Measurements from ENCODE around the gene CERS3.

CERS3 gene

DNA sequence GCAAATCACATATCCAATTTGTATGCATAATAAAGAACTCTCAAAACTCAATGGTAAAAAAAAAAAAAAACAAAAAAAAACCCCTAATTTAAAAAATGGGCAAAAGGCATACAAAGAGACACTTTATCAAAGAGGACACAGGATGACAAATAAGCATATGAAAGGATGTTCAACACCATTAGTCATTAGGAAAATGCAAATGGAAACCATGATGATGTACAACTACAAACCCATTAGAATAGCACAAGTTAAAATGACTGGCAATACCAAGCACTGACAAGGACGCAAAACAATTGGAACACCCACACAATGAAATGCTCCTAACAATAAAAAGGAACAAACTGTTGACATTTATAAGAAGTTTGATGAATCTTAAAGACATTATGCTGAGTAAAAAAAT is 123.6 kb downstream of the CERS3 start:
- H3K4me3 ChIP-seq (ENCODE audit: low read depth, low read length) = no peak overlapping the region
- no peak for DNase-seq (ENCODE audit: low read depth)

DNA sequence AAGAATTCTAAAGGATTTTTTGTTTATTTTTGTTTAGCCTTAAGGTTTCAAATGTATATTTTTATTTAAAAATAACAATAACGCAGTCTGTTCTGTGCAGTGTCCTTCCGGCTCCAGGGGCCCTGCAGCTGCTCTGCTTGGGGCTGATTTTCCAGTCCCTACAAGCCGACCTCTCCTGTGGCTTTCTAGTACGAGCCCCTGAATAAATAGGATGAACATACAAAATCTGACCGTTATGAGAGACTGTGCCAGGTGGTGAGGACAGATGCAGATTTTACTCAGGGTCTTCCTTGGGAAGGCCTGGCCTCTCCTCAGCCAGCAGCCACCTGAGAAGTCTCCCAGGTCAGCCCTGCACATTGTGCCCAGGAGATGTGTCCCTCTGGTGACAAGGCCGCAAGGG is 127.8 kb downstream of the CERS3 start:
- no peak overlapping the region for H3K4me3 ChIP-seq (ENCODE audit: low read depth, low read length)
- DNase-seq (ENCODE audit: low read depth) = no peak

DNA sequence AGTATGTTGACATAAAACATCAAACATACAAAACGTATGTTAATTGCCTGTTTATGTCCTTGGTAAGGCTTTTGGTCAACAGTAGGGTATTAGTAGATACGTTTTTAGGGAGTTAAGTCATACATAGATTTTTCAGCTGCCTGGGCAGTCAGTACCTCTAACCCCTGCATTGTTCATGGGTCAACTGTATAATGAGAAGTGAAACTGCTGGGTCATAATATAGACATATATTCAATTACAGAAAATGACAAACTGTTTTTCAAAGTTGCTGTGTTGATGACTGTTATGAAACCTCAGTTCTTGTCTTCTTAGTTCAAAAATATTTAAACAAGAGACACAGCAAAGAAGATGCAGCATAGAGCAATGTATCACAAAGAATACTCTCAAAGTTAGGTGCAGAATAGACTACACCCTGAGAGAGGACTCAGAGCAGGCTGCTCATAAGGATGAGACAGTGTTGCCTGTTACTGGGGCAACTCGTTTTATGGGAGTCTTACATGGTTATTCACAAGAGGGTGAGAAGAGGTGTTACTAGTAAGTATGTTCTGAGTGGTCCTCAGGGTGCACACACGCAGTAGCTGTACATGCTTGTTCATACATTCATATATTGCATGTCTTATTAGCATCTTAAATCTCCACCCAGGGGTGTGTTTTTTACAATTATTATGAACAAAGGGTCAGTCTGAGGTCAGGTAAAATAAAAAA is 133.9 kb downstream of the CERS3 start:
- no peak for DNase-seq (ENCODE audit: low read depth)
- H3K4me3 ChIP-seq (ENCODE audit: low read depth, low read length) = no peak overlapping the region

DNA sequence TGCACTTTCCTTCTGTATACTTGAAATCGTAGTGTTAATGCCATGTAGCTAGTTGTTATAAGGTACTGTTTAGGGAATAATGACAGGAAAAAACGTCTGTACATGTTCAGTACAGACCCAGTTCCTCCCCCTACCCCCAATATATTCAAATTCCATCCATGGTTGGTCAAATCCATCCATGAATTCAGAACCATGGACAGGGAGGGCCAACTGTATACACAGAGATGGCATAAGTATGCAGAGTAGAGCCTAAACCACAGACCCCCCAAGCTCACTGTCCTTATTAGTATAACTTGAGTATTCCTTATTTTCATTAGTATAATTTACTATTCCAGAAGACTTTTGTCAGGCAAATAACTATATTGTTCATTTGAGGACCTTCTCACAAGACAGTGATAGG is 135.7 kb downstream of the CERS3 start:
- no peak overlapping the region for H3K4me3 ChIP-seq (ENCODE audit: low read depth, low read length)
- no peak for DNase-seq (ENCODE audit: low read depth)

DNA sequence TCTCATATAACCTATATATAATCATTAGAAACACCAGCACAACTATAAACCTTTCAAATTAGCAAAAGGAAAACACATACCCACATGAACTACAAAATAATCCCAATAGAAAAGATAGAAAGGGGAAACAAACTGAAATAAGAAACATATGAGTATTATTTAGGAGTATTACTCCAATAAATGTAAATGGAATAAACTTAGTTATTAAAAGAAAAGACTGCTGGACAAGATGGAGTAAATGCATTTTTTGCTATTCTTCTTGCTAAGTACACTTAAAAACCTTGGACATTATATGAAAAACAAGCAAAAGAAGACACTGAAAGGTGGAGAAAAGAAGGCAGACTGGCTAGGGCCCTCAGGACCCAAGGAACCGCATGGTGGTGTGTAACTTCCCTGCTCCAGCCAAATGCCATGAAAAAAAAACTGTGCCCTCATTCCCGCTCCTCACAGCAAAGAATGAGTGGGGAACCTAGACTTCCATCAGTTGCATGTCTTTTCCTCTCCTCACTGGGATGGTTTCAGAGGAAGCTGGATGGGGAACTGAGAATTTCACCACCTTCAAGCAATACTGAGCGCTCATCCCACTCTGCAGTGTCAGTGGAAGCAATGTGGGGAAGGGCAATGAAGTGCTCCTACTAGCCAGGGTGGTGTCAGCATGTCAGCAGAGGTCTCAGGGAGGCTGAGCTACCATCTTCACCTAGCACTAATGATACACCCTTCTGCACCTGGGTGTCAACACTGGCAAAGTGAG is 143.3 kb downstream of the CERS3 start:
- DNase-seq (ENCODE audit: low read depth) = no peak
- H3K4me3 ChIP-seq (ENCODE audit: low read depth, low read length) = no peak overlapping the region

GRCh38 chr15:100384108-100384410 is 144.7 kb downstream of the CERS3 start:
- no peak for DNase-seq (ENCODE audit: low read depth)

GRCh38 chr15:100383302-100384107 is 145.2 kb downstream of the CERS3 start:
- no peak for DNase-seq (ENCODE audit: low read depth)
- H3K4me3 ChIP-seq (ENCODE audit: low read depth, low read length) = no peak overlapping the region

More at GRCh38 chr15:100384108-100384410, 144.7 kb downstream of the CERS3 start:
- H3K4me3 ChIP-seq (ENCODE audit: low read depth, low read length) = no peak overlapping the region

DNA sequence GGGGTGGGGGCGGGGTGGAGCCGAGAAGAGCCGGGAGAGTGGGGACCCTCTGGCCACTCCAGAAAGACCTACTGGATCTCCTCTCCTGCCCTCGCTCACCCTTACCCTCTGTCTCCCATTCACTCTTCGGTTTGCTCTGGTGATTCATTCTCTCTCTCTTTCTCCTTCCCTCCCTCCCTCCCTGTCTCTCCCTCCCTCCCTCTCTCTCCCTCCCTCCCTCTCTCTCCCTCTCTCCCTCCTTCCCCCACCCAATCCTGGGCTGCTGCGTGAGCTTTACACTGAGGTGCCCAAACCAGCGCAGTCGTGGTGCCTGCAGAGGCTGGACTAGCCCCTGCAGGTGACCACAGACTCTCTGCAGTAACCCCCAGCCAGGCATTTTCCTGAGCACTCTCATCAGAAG is 154.8 kb downstream of the CERS3 start:
- H3K4me3 ChIP-seq (ENCODE audit: low read depth, low read length) = no peak overlapping the region
- no peak for DNase-seq (ENCODE audit: low read depth)

DNA sequence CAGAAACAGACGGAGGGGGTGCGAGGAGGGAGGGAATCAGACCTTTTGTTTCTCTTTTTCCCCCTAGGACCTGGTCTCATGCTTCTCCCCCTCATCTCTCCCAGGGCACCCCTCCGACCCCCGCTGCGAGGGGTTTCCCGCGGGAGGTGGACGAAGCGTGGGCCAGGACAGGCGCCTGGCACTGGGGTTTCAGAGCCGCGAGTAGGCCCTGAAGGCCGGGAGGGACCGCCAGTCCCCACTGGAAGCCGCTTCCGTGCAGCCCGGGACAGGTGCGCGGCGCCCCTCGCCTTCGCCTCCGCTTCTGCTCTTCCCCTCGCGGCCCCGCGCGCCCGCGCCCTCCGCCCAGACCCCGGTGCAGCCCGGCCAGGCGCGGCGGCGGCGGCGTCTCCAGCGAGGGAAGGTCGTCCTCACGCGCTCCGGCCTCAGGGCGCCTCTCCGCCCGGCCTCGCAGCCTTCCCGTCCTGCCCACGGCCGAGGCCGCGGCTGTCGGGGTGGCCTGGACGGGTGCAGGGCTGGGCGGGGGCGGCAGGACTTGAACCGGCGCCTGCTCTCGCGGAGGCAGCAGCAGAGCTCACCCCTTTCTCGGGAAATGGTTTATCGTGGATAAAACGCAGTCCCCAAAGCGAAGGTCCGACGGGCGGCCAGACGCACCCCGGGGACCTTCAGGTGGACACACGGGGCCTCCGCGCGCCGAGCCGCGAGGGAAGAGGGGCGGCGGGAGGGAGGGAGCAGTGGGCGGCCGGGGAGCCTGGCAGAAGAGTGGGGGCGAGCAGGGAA is 155.4 kb downstream of the CERS3 start:
- DNase-seq (ENCODE audit: low read depth) = no peak

DNA sequence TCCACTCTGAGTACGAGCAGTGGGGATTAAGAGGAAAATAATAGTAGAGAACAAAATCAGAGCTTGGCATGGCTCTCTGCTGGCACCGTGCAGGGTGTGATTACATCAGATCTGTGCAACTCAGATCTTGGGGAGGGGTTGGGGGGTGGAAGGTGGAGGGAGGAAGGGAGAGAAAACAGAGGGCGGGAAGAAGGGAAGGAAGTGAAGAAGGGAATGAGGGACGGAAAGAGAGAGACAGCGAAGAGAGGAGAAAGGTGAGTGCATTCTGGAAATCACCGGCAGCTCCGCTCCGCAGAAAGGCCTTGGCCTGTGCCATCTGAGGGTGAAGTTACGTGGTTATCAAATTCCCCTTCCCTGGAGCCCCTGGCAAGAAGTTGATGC is 156.0 kb downstream of the CERS3 start:
- no peak for DNase-seq (ENCODE audit: low read depth)
- H3K4me3 ChIP-seq (ENCODE audit: low read depth, low read length) = no peak overlapping the region

More for the DNA sequence above, 155.4 kb downstream of the CERS3 start:
- no peak overlapping the region for H3K4me3 ChIP-seq (ENCODE audit: low read depth, low read length)

GRCh38 chr15:100355342-100355741 is 173.4 kb downstream of the CERS3 start:
- DNase-seq (ENCODE audit: low read depth) = no peak
- H3K4me3 ChIP-seq (ENCODE audit: low read depth, low read length) = no peak overlapping the region

- no peak for DNase-seq (ENCODE audit: low read depth)
- no peak overlapping the region for H3K4me3 ChIP-seq (ENCODE audit: low read depth, low read length)
Measured at GRCh38 chr15:100353449-100353848, 175.3 kb downstream of the CERS3 start.

GRCh38 chr15:100350434-100351226 is 178.1 kb downstream of the CERS3 start:
- peak overlapping the region; percentile 70 for H3K4me3 ChIP-seq (ENCODE audit: low read depth, low read length)

More at GRCh38 chr15:100350434-100351226, 178.1 kb downstream of the CERS3 start:
- DNase-seq (ENCODE audit: low read depth) = peak; percentile 65
